ENCODE measurements around the gene RAD1. TPM values are rescaled to one million over a fixed set of nuclear protein-coding genes. Genes with fewer than 3 reads are reported as not detected.

Gene RAD1
- polyA plus RNA-seq, 3 donors = 8.5 to 9.6 (median 9.4) TPM

GRCh38 chr5:34889394-34889793, 25.9 kb downstream of the RAD1 start:
- H3K4me3 Mint-ChIP-seq = no peak overlapping the region
- TF ChIP-seq CTCF (IDR thresholded peaks at IDR 0.05) = no peak
- no peaks in the 10 kb centered on the region for H3K79me2 ChIP-seq (ENCODE audit: insufficient read depth, low read length)
- intact Hi-C loops (cut with micrococcal nuclease) = no loop called here
- H3K36me3 Mint-ChIP-seq = no peaks in the 10 kb centered on the region
- H3K9me3 Mint-ChIP-seq = no peaks in the 10 kb centered on the region
- H4K20me1 ChIP-seq (ENCODE audit: insufficient read depth, low read length) = no peaks in the 10 kb centered on the region
- H3K4me1 ChIP-seq (ENCODE audit: control insufficient read depth in 1 of 2, insufficient read depth in 2 of 2, low read length in 2 of 2) = no peaks in the 10 kb centered on the region
- peaks cover 3% of the 10 kb centered on the region for H3K4me1 Mint-ChIP-seq
- H3K27ac Mint-ChIP-seq = no peak overlapping the region
- no peak overlapping the region for H3K27ac ChIP-seq (ENCODE audit: low read depth in 1 of 2, low read length in 2 of 2)
- no peak for DNase-seq
- no peak overlapping the region for H3K4me2 ChIP-seq (replicated peaks; ENCODE audit: extremely low read depth, low read length, poor library complexity, severe bottlenecking)
- no peaks in the 10 kb centered on the region for H3K27me3 ChIP-seq (ENCODE audit: control insufficient read depth in 2 of 2, insufficient read depth in 2 of 2, low read length in 2 of 2)
- H3K4me3 ChIP-seq (replicated peaks in 1 of 3; ENCODE audit: low read depth in 2 of 3, low read length in 3 of 3) = no peak overlapping the region
- H3K36me3 ChIP-seq (replicated peaks in 1 of 2; ENCODE audit: control insufficient read depth in 1 of 2, insufficient read depth in 2 of 2, low read length in 2 of 2) = no peaks in the 10 kb centered on the region
- peaks cover 0 to 3% (median 2%) of the 10 kb centered on the region in 3 donors for H3K27me3 Mint-ChIP-seq (ENCODE audit: low read depth in 3 of 3)
- no CpG with 5 or more reads among the region's 1 CpG for WGBS (ENCODE audit: insufficient coverage)
- no peak overlapping the region for H3K9ac ChIP-seq (ENCODE audit: insufficient read depth, low read length, poor library complexity, severe bottlenecking)
- H3K9me3 ChIP-seq (replicated peaks in 1 of 2; ENCODE audit: control insufficient read depth in 1 of 2, insufficient read depth in 1 of 2, low read length in 2 of 2) = no peaks in the 10 kb centered on the region
- H2AFZ ChIP-seq (ENCODE audit: insufficient read depth, low read depth, low read length, poor library complexity, severe bottlenecking) = no peak overlapping the region

- Histone ChIP-seq H3K9me3 (replicated peaks in 1 of 2; ENCODE audit: control insufficient read depth in 1 of 2, insufficient read depth in 1 of 2, low read length in 2 of 2) (no peaks in the 10 kb centered on the region), H3K4me2 (replicated peaks; ENCODE audit: extremely low read depth, low read length, poor library complexity, severe bottlenecking) (no peak overlapping the region), H3K27ac (ENCODE audit: low read depth in 1 of 2, low read length in 2 of 2) (no peak overlapping the region), H3K79me2 (ENCODE audit: insufficient read depth, low read length) (no peaks in the 10 kb centered on the region), H3K4me1 (ENCODE audit: control insufficient read depth in 1 of 2, insufficient read depth in 2 of 2, low read length in 2 of 2) (no peaks in the 10 kb centered on the region), H3K9ac (ENCODE audit: insufficient read depth, low read length, poor library complexity, severe bottlenecking) (no peak overlapping the region), H3K4me3 (replicated peaks in 1 of 3; ENCODE audit: low read depth in 2 of 3, low read length in 3 of 3) (no peak overlapping the region), H3K27me3 (ENCODE audit: control insufficient read depth in 2 of 2, insufficient read depth in 2 of 2, low read length in 2 of 2) (no peaks in the 10 kb centered on the region), H3K36me3 (replicated peaks in 1 of 2; ENCODE audit: control insufficient read depth in 1 of 2, insufficient read depth in 2 of 2, low read length in 2 of 2) (no peaks in the 10 kb centered on the region), H4K20me1 (ENCODE audit: insufficient read depth, low read length) (no peaks in the 10 kb centered on the region), H2AFZ (ENCODE audit: insufficient read depth, low read depth, low read length, poor library complexity, severe bottlenecking) (no peak overlapping the region)
- DNase-seq = no peak
- Mint-ChIP-seq H3K9me3 (no peaks in the 10 kb centered on the region), H3K4me3 (no peak overlapping the region), H3K4me1 (no peaks in the 10 kb centered on the region), H3K27me3 (ENCODE audit: low read depth in 3 of 3) (peaks cover 0 to 4% (median 0%) of the 10 kb centered on the region in 3 donors), H3K27ac (no peak overlapping the region), H3K36me3 (no peaks in the 10 kb centered on the region)
- no peak for TF ChIP-seq CTCF (IDR thresholded peaks at IDR 0.05)
- intact Hi-C loops (cut with micrococcal nuclease) = no loop called here
- WGBS (ENCODE audit: insufficient coverage) = 100% methylated on average over 1 of the region's 3 CpGs
Observed at GRCh38 chr5:34886392-34887119, 28.7 kb downstream of the RAD1 start.
